ENCODE results near the gene B4GALT1. TPM values are rescaled to one million over a fixed set of nuclear protein-coding genes. Genes with fewer than 3 reads are reported as not detected.
"Not testable (repeated sequence)": the region's sequence is repeated elsewhere in the genome, so short reads cannot be mapped to it uniquely, and the experiment has no call there.

Gene B4GALT1
- total RNA-seq, 3 donors from 2014 or later = 60.8 to 81.8 (median 66.2) TPM

- Histone ChIP-seq H3K27ac (peak overlapping the region; percentile 74 to 84), H3K9me3 (no peaks in the 10 kb centered on the region), H3K36me3 (no peaks in the 10 kb centered on the region), H3K4me1 (peaks cover 0 to 17% of the 10 kb centered on the region in 2 donors), H3K27me3 (no peaks in the 10 kb centered on the region), H3K4me3 (no peak overlapping the region)
- intact Hi-C loops (cut with DNase I; ENCODE audit: low total_unique reads) = no loop called here
- DNase-seq (ENCODE audit: low spot score in 2 of 2) = peak in 1 of 2 donors; percentile 13
- TF ChIP-seq CTCF (IDR thresholded peaks at IDR 0.05) (no peak), POLR2AphosphoS5 (IDR thresholded peaks at IDR 0.05) (no peak), POLR2A (IDR thresholded peaks at IDR 0.05) (no peak)
These were observed 64.5 kb downstream of the B4GALT1 start for GRCh38 chr9:33102551-33103210.

GRCh38 chr9:33101104-33101951 is 65.8 kb downstream of the B4GALT1 start:
- Histone ChIP-seq H3K36me3 (no peaks in the 10 kb centered on the region), H3K27ac (peak overlapping the region; percentile 74 to 84), H3K4me1 (peaks cover 0 to 5% of the 10 kb centered on the region in 2 donors), H3K9me3 (no peaks in the 10 kb centered on the region), H3K4me3 (no peak overlapping the region), H3K27me3 (no peaks in the 10 kb centered on the region)
- intact Hi-C loops (cut with DNase I; ENCODE audit: low total_unique reads) = no loop called here
- TF ChIP-seq CTCF (IDR thresholded peaks at IDR 0.05) = no peak
- TF ChIP-seq POLR2A (IDR thresholded peaks at IDR 0.05) = no peak
- peak in 1 of 3 donors; percentile 59 for TF ChIP-seq POLR2AphosphoS5 (IDR thresholded peaks at IDR 0.05)
- DNase-seq (ENCODE audit: low spot score in 2 of 2) = peak in 1 of 2 donors; percentile 81

GRCh38 chr9:33099754-33100153 is 67.4 kb downstream of the B4GALT1 start:
- peaks cover 0 to 5% of the 10 kb centered on the region in 2 donors for H3K4me1 ChIP-seq
- peak overlapping the region; percentile 43 to 74 for H3K27ac ChIP-seq
- H3K27me3 ChIP-seq = no peaks in the 10 kb centered on the region
- no peak for TF ChIP-seq POLR2AphosphoS5 (IDR thresholded peaks at IDR 0.05)
- TF ChIP-seq POLR2A (IDR thresholded peaks at IDR 0.05) = no peak
- no peak for TF ChIP-seq CTCF (IDR thresholded peaks at IDR 0.05)
- intact Hi-C loops (cut with DNase I; ENCODE audit: low total_unique reads) = no loop called here
- H3K4me3 ChIP-seq = no peak overlapping the region
- no peak for DNase-seq (ENCODE audit: low spot score in 2 of 2)
- no peaks in the 10 kb centered on the region for H3K9me3 ChIP-seq
- H3K36me3 ChIP-seq = no peaks in the 10 kb centered on the region

GRCh38 chr9:33097192-33097591 is 69.9 kb downstream of the B4GALT1 start:
- TF ChIP-seq CTCF (IDR thresholded peaks at IDR 0.05) (no peak), POLR2AphosphoS5 (IDR thresholded peaks at IDR 0.05) (no peak), POLR2A (IDR thresholded peaks at IDR 0.05) (no peak)
- no peaks in the 10 kb centered on the region for H3K36me3 ChIP-seq
- no peak overlapping the region for H3K4me3 ChIP-seq
- no peaks in the 10 kb centered on the region for H3K27me3 ChIP-seq
- no peak overlapping the region for H3K27ac ChIP-seq
- no peaks in the 10 kb centered on the region for H3K9me3 ChIP-seq
- DNase-seq (ENCODE audit: low spot score in 2 of 2) = no peak
- H3K4me1 ChIP-seq = peaks cover 0 to 5% of the 10 kb centered on the region in 2 donors
- intact Hi-C loops (cut with DNase I; ENCODE audit: low total_unique reads) = no loop called here

- Histone ChIP-seq H3K9me3 (no peaks in the 10 kb centered on the region), H3K27ac (no peak overlapping the region), H3K4me3 (no peak overlapping the region), H3K36me3 (no peaks in the 10 kb centered on the region), H3K4me1 (no peaks in the 10 kb centered on the region), H3K27me3 (no peaks in the 10 kb centered on the region)
- DNase-seq (ENCODE audit: low spot score in 2 of 2) = no peak
- no peak for TF ChIP-seq CTCF (IDR thresholded peaks at IDR 0.05)
- no peak for TF ChIP-seq POLR2AphosphoS5 (IDR thresholded peaks at IDR 0.05)
- TF ChIP-seq POLR2A (IDR thresholded peaks at IDR 0.05) = no peak
- intact Hi-C loops (cut with DNase I; ENCODE audit: low total_unique reads) = no loop called here
These were observed 74.5 kb downstream of the B4GALT1 start for GRCh38 chr9:33092634-33093033.

GRCh38 chr9:33085672-33086071 is 81.5 kb downstream of the B4GALT1 start:
- H3K9me3 ChIP-seq; H3K4me3 ChIP-seq; H3K27ac ChIP-seq; H3K4me1 ChIP-seq; intact Hi-C loops (cut with DNase I; ENCODE audit: low total_unique reads); H3K36me3 ChIP-seq; H3K27me3 ChIP-seq; DNase-seq (ENCODE audit: low spot score in 2 of 2): not testable (repeated sequence)

All from breast epithelium (tissue), 4 donors.